Epithelial cell of esophagus (primary cell): ENCODE data around the gene POLR3GL.

Experiments used
- DNase-seq: peaks from one replicate; pipeline ENCODE4 v3.0.0; 2010; ENCODE audit warnings: low read depth
- H3K4me3 ChIP-seq: 2 replicates; pipeline ENCODE4 v1.5.1; 2011; ENCODE audit warnings: mild to moderate bottlenecking, low read length, control low read depth
- CTCF ChIP-seq: IDR thresholded peaks from 2 replicates; pipeline ENCODE4 v1.5.1; 2011; ENCODE audit warnings: low read depth, mild to moderate bottlenecking, low read length, control low read depth, inconsistent platforms; ENCODE audit not compliant: insufficient read depth; ENCODE audit errors: missing control alignments

POLR3GL gene

GRCh38 chr1:145962157-145963102 is 2.1 kb upstream of the POLR3GL start:
- peak overlapping the region; percentile 52 for H3K4me3 ChIP-seq
- TF ChIP-seq CTCF = no peak
- peak; percentile 13 for DNase-seq

GRCh38 chr1:145963265-145964019 is 1.0 kb upstream of the POLR3GL start:
- peak; percentile 61 for DNase-seq
- TF ChIP-seq CTCF = no peak
- H3K4me3 ChIP-seq = peak overlapping the region; percentile 73

- no peak for DNase-seq
- peak overlapping the region; percentile 73 for H3K4me3 ChIP-seq
- no peak for TF ChIP-seq CTCF
Observed at GRCh38 chr1:145965119-145965744, 742 bp downstream of the POLR3GL start.

GRCh38 chr1:145967288-145967687 is 2.8 kb downstream of the POLR3GL start:
- no peak overlapping the region for H3K4me3 ChIP-seq
- DNase-seq = no peak
- no peak for TF ChIP-seq CTCF

- DNase-seq = no peak
- no peak overlapping the region for H3K4me3 ChIP-seq
- no peak for TF ChIP-seq CTCF
Observed at GRCh38 chr1:145972580-145972979, 8.1 kb downstream of the POLR3GL start.

- TF ChIP-seq CTCF = no peak
Observed at GRCh38 chr1:145974721-145975120, 10.2 kb downstream of the POLR3GL start.

More at GRCh38 chr1:145974721-145975120, 10.2 kb downstream of the POLR3GL start:
- no peak for DNase-seq
- H3K4me3 ChIP-seq = no peak overlapping the region
